Heart left ventricle (tissue), 16 donors: ENCODE results near the gene BBS5. TPM values are rescaled to one million over a fixed set of nuclear protein-coding genes. Genes with fewer than 3 reads are reported as not detected.
"Not testable (repeated sequence)": the region's sequence is repeated elsewhere in the genome, so short reads cannot be mapped to it uniquely, and the experiment has no call there.

Experiments
- ATAC-seq, 4 donors: fragments of 200-7000 bp; cut with Tn5 transposase; one replicate each; pipeline ENCODE4 v1.9.1; 2020 to 2022; ENCODE audit warnings: moderate library complexity in 4 of 4, mild to moderate bottlenecking in 3 of 4, moderate number of reproducible peaks in 1 of 4
- DNase-seq, 5 donors: peaks; one replicate each; pipeline ENCODE4 v3.0.0-alpha.2; 2020
- H3K27ac ChIP-seq, 12 donors: fragments of 200-600 bp; sonication (generic) in 4 of 12; one replicate each; pipeline versions ENCODE4 v1.5.0 to v1.8.0; 2016 to 2022; ENCODE audit warnings: mild to moderate bottlenecking in 2 of 12
- H3K27me3 ChIP-seq, 9 donors: fragments of 200-600 bp; sonication (generic) in 2 of 9; one replicate each; pipeline versions ENCODE4 v1.5.1 to v1.8.0; 2016 to 2022; ENCODE audit warnings: mild to moderate bottlenecking in 3 of 9
- H3K36me3 ChIP-seq, 9 donors: fragments of 200-600 bp; sonication (generic) in 2 of 9; one replicate each; pipeline versions ENCODE4 v1.5.0 to v1.8.0; 2018 to 2022; ENCODE audit warnings: mild to moderate bottlenecking in 2 of 9
- H3K4me1 ChIP-seq, 12 donors: fragments of 200-600 bp; sonication (generic) in 4 of 12; one replicate each; pipeline versions ENCODE4 v1.5.0 to v1.8.0; 2016 to 2022; ENCODE audit warnings: mild to moderate bottlenecking in 3 of 12
- H3K4me3 ChIP-seq, 12 donors: fragments of 200-600 bp; sonication (generic) in 4 of 12; one replicate each; pipeline versions ENCODE4 v1.5.0 to v1.8.0; 2017 to 2022; ENCODE audit warnings: mild to moderate bottlenecking in 9 of 12, moderate library complexity in 4 of 12
- H3K9me3 ChIP-seq, 12 donors: fragments of 200-600 bp; sonication (generic) in 4 of 12; one replicate each; pipeline versions ENCODE4 v1.5.0 to v1.8.0; 2016 to 2022; ENCODE audit warnings: mild to moderate bottlenecking in 1 of 12
- CTCF ChIP-seq, 12 donors: fragments of 200-600 bp; sonication (generic) in 4 of 12; IDR thresholded peaks; one replicate each; pipeline versions ENCODE4 v1.5.0 to v1.8.0; 2018 to 2022; ENCODE audit warnings: antibody characterized with exemption in 12 of 12, mild to moderate bottlenecking in 5 of 12
- POLR2A ChIP-seq, 2 donors: fragments of 450-650 bp; IDR thresholded peaks; one replicate each; pipeline ENCODE4 v1.6.1; 2017; ENCODE audit warnings: antibody characterized with exemption in 2 of 2, mild to moderate bottlenecking in 2 of 2, moderate library complexity in 2 of 2
- WGBS, 4 donors: extraction: QIAGEN DNeasy Blood & Tissue Kit in 2 of 4; methylation state at CpG; one replicate each; pipeline versions ENCODE4 v1.1.5 to v1.1.7; 2013 to 2018; 5-methylcytosine and 5-hydroxymethylcytosine counted together
- intact Hi-C, 10 donors: fragments of 100-400 bp; cut with DNase I; formaldehyde crosslinking; loops; one replicate each; pipeline versions ENCODE4 v1.11.1 to v1.14.2; 2022
- polyA plus RNA-seq, 2 donors: library from polyadenylated mRNA; stranded (reverse); fragments of 200-250 nt; gene quantifications; one replicate each; pipeline ENCODE4 v1.2.3, GENCODE V29; 2013
- total RNA-seq, 9 donors: library from RNA; depleted of rRNA in 2 of 9; stranded (reverse); fragments of >200 nt in 2 of 9; fragmentation: NEBNext Ultra II Directional in 3 of 9; extraction: Animal tissue kit (Norgen Biotek cat#: 25700) in 3 of 9; gene quantifications; one replicate each; pipeline versions ENCODE4 v1.1.0 to v1.2.4, GENCODE V29; 2016 to 2023
- donor health status: ischemic (EF 13 %, LVEDD 7.1; RV severe dilation, severe dysfunction).
- donor health status: healthy with polysubstance abuse.
- donor health status: DM: no; HTN: yes; CAD: no.
- donor health status: DM: no; HTN: no; CAD: no.
- donor health status: ischemic (EF 25% LVEDD 6.9; RV normal size, moderate dysfunction).
- donor health status: ischemic (EF 25% LVEDD 5.7; RV mildly dilated, moderate dysfunction).
- donor health status: healthy.
- donor health status: DM: yes; HTN: yes; CAD: no.
- donor health status: ischemic (EF 35%, LVEDD 5.7; RV mildly dilated, moderate dysfunction).
- donor health status: nonischemic (EF 11% LVEDD 7.7; RV severe dilation, severe dysfunction).
- donor health status: DM: yes; HTN: yes; CAD: no.
- donor health status: PGD.
- donor health status: ischemic (EF 29% LVEDD 5.4; RV normal size, mild dysfunction).
- donor health status: nonischemic (EF 23%, LVEDD 6.1; RV moderate dilation, normal function).

The BBS5 gene
- total and polyA plus RNA-seq, 11 donors: 4.4 to 9.5 (median 7.9) TPM

GRCh38 chr2:169523681-169524080 lies 44.4 kb downstream of the BBS5 start:
- Histone ChIP-seq H3K27ac (no peak overlapping the region), H3K27me3 (no peaks in the 10 kb centered on the region), H3K4me3 (no peak overlapping the region), H3K4me1 (no peaks in the 10 kb centered on the region), H3K9me3 (no peaks in the 10 kb centered on the region), H3K36me3 (peaks cover 0 to 76% (median 17%) of the 10 kb centered on the region in 9 donors)
- DNase-seq: no peak
- 62 to 71% (median 67%) methylated on average over 5 of the region's 5 CpGs for WGBS, 4 donors
- TF ChIP-seq CTCF (IDR thresholded peaks at IDR 0.05) (no peak), POLR2A (IDR thresholded peaks at IDR 0.05) (no peak)
- ATAC-seq: no peak
- intact Hi-C loops: loop anchor here in 3 of 10 donors (10.0 kb wide), 2 partner anchors 271 to 401 kb away; partner anchors contain the start of gene SSB (in 2 of the 3)

GRCh38 chr2:169525434-169525833 lies 46.1 kb downstream of the BBS5 start:
- TF ChIP-seq POLR2A (IDR thresholded peaks at IDR 0.05) (no peak), CTCF (IDR thresholded peaks at IDR 0.05) (no peak)
- H3K27me3 ChIP-seq: no peaks in the 10 kb centered on the region
- intact Hi-C loops: loop anchor here in 5 of 10 donors (5.0 to 10.0 kb wide), 4 partner anchors 269 to 497 kb away; partner anchors contain the start of gene SSB (in 2 of the 5)
- no peak overlapping the region for H3K4me3 ChIP-seq
- DNase-seq (no peak), ATAC-seq (no peak)
- WGBS, 4 donors: 76 to 82% (median 77%) methylated on average over 2 of the region's 2 CpGs
- no peaks in the 10 kb centered on the region for H3K4me1 ChIP-seq
- peaks cover 0 to 92% (median 30%) of the 10 kb centered on the region in 9 donors for H3K36me3 ChIP-seq
- H3K27ac ChIP-seq: no peak overlapping the region
- H3K9me3 ChIP-seq: no peaks in the 10 kb centered on the region

GRCh38 chr2:169526451-169526850 lies 47.2 kb downstream of the BBS5 start:
- H3K4me3 ChIP-seq: no peak overlapping the region
- intact Hi-C loops: loop anchor here in 5 of 10 donors (5.0 to 10.0 kb wide), 4 partner anchors 268 to 496 kb away; partner anchors contain the start of gene SSB (in 2 of the 5)

GRCh38 chr2:169528271-169528701 lies 49.0 kb downstream of the BBS5 start:
- 4 to 23% (median 16%) methylated on average over 2 of the region's 2 CpGs for WGBS, 4 donors
- intact Hi-C loops: loop anchor here in 5 of 10 donors (5.0 to 10.0 kb wide), 4 partner anchors 267 to 494 kb away; partner anchors contain the start of gene SSB (in 2 of the 5)
- peak in 4 of 5 donors; percentile 33 to 66 (median 64) for DNase-seq

More at GRCh38 chr2:169526451-169526850, 47.2 kb downstream of the BBS5 start:
- Histone ChIP-seq H3K36me3 (peaks cover 0 to 92% (median 37%) of the 10 kb centered on the region in 9 donors), H3K27me3 (no peaks in the 10 kb centered on the region), H3K9me3 (no peaks in the 10 kb centered on the region), H3K4me1 (no peaks in the 10 kb centered on the region), H3K27ac (no peak overlapping the region)
- TF ChIP-seq CTCF (IDR thresholded peaks at IDR 0.05) (no peak), POLR2A (IDR thresholded peaks at IDR 0.05) (no peak)
- ATAC-seq: no peak
- no peak for DNase-seq

GRCh38 chr2:169539460-169539859 lies 60.2 kb downstream of the BBS5 start:
- H3K9me3 ChIP-seq, DNase-seq, intact Hi-C loops, H3K4me3 ChIP-seq, ATAC-seq, H3K27me3 ChIP-seq, H3K27ac ChIP-seq: not testable (repeated sequence)
- peaks cover 0 to 12% (median 0%) of the 10 kb centered on the region in 12 donors for H3K4me1 ChIP-seq
- WGBS, 4 donors: 93 to 100% (median 98%) methylated on average over 2 of the region's 2 CpGs
- peaks cover 0 to 82% (median 64%) of the 10 kb centered on the region in 9 donors for H3K36me3 ChIP-seq

More at GRCh38 chr2:169528271-169528701, 49.0 kb downstream of the BBS5 start:
- Histone ChIP-seq H3K4me1 (no peaks in the 10 kb centered on the region), H3K27ac (no peak overlapping the region), H3K36me3 (peaks cover 0 to 90% (median 41%) of the 10 kb centered on the region in 9 donors), H3K4me3 (no peak overlapping the region), H3K9me3 (no peaks in the 10 kb centered on the region), H3K27me3 (no peaks in the 10 kb centered on the region)
- ATAC-seq: peak in 3 of 4 donors; percentile 71 to 88 (median 85)
- TF ChIP-seq POLR2A (IDR thresholded peaks at IDR 0.05) (no peak), CTCF (IDR thresholded peaks at IDR 0.05) (peak; percentile 72 to 90 (median 86))
